ENCODE measurements around the gene KIAA1614.

KIAA1614 gene

GRCh38 chr1:180946056-180946455 is 33.4 kb downstream of the KIAA1614 start:
- Histone ChIP-seq H3K27ac (ENCODE audit: low read depth, low read length) (no peak overlapping the region), H3K4me1 (ENCODE audit: control insufficient read depth, insufficient read depth, low read length) (peaks cover 4% of the 10 kb centered on the region; the same call in 1 of the 2 replicates), H3K36me3 (ENCODE audit: control insufficient read depth, insufficient read depth, low read length) (peaks cover 10% of the 10 kb centered on the region), H3K9ac (ENCODE audit: low read depth, low read length) (no peak overlapping the region), H3K9me3 (ENCODE audit: control insufficient read depth, insufficient read depth, low read length) (no peaks in the 10 kb centered on the region), H3K27me3 (ENCODE audit: control insufficient read depth, insufficient read depth, low read length) (no peaks in the 10 kb centered on the region), H3K4me3 (ENCODE audit: low read depth, low read length) (no peak overlapping the region)

GRCh38 chr1:180946541-180947498 is 34.1 kb downstream of the KIAA1614 start:
- H3K27ac ChIP-seq (ENCODE audit: low read depth, low read length), result no peak overlapping the region
- no peaks in the 10 kb centered on the region for H3K9me3 ChIP-seq (ENCODE audit: control insufficient read depth, insufficient read depth, low read length)
- no peaks in the 10 kb centered on the region for H3K27me3 ChIP-seq (ENCODE audit: control insufficient read depth, insufficient read depth, low read length)
- H3K4me3 ChIP-seq (ENCODE audit: low read depth, low read length), result no peak overlapping the region
- H3K4me1 ChIP-seq (ENCODE audit: control insufficient read depth, insufficient read depth, low read length), result peaks cover 4% of the 10 kb centered on the region; the same call in 1 of the 2 replicates
- H3K36me3 ChIP-seq (ENCODE audit: control insufficient read depth, insufficient read depth, low read length), result peaks cover 10% of the 10 kb centered on the region
- H3K9ac ChIP-seq (ENCODE audit: low read depth, low read length), result no peak overlapping the region

GRCh38 chr1:180947499-180947885 is 34.8 kb downstream of the KIAA1614 start:
- no peaks in the 10 kb centered on the region for H3K27me3 ChIP-seq (ENCODE audit: control insufficient read depth, insufficient read depth, low read length)
- H3K9ac ChIP-seq (ENCODE audit: low read depth, low read length), result no peak overlapping the region
- H3K36me3 ChIP-seq (ENCODE audit: control insufficient read depth, insufficient read depth, low read length), result peaks cover 10% of the 10 kb centered on the region
- peaks cover under 1% of the 10 kb centered on the region; the same call in 1 of the 2 replicates for H3K4me1 ChIP-seq (ENCODE audit: control insufficient read depth, insufficient read depth, low read length)
- no peak overlapping the region for H3K27ac ChIP-seq (ENCODE audit: low read depth, low read length)
- H3K4me3 ChIP-seq (ENCODE audit: low read depth, low read length), result no peak overlapping the region
- H3K9me3 ChIP-seq (ENCODE audit: control insufficient read depth, insufficient read depth, low read length), result no peaks in the 10 kb centered on the region

DNA sequence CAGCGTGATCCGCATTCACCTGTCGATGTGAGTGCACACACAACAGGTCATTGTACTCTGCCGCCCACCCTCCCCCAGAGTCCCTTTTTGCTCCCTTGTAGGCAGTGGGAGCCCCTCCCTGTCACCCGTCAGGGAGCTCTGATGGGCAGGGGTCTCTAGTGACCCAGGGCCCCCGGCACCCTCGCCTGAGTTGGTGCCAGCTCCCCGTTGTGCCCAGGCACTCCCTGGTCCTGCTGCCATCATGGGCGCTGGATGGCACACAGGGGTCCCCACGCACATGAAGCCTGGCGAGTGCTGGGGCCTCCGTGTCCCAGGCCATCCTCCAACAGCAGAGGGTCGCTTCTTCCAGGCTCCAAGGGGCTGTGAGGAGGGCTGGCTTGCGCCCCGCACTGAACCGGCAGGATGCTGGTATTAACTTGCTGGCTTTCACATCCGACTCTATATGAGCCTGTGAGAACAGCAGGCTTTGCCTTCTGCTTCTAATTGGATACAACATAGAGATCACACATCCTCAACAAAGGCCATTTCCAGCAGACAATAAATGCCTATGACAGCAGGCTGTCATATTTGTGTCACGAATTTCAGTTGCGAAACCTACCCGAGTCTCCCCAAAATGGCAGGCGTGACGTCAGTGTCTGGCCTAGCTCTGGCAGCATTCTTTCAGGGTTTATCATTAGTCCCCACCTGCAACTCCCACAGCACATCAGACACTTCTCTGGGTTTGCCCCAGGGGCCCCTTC is 35.4 kb downstream of the KIAA1614 start:
- Histone ChIP-seq H3K4me3 (ENCODE audit: low read depth, low read length) (no peak overlapping the region), H3K9ac (ENCODE audit: low read depth, low read length) (no peak overlapping the region), H3K4me1 (ENCODE audit: control insufficient read depth, insufficient read depth, low read length) (no peaks in the 10 kb centered on the region), H3K9me3 (ENCODE audit: control insufficient read depth, insufficient read depth, low read length) (no peaks in the 10 kb centered on the region), H3K27ac (ENCODE audit: low read depth, low read length) (no peak overlapping the region), H3K27me3 (ENCODE audit: control insufficient read depth, insufficient read depth, low read length) (no peaks in the 10 kb centered on the region), H3K36me3 (ENCODE audit: control insufficient read depth, insufficient read depth, low read length) (peaks cover 10% of the 10 kb centered on the region)

GRCh38 chr1:180948641-180949615 is 36.2 kb downstream of the KIAA1614 start:
- peaks cover 10% of the 10 kb centered on the region for H3K36me3 ChIP-seq (ENCODE audit: control insufficient read depth, insufficient read depth, low read length)
- H3K9ac ChIP-seq (ENCODE audit: low read depth, low read length), result no peak overlapping the region
- no peak overlapping the region for H3K27ac ChIP-seq (ENCODE audit: low read depth, low read length)
- no peaks in the 10 kb centered on the region for H3K9me3 ChIP-seq (ENCODE audit: control insufficient read depth, insufficient read depth, low read length)
- H3K4me1 ChIP-seq (ENCODE audit: control insufficient read depth, insufficient read depth, low read length), result no peaks in the 10 kb centered on the region
- no peak overlapping the region for H3K4me3 ChIP-seq (ENCODE audit: low read depth, low read length)
- no peaks in the 10 kb centered on the region for H3K27me3 ChIP-seq (ENCODE audit: control insufficient read depth, insufficient read depth, low read length)

GRCh38 chr1:180949616-180950000 is 36.9 kb downstream of the KIAA1614 start:
- Histone ChIP-seq H3K27me3 (ENCODE audit: control insufficient read depth, insufficient read depth, low read length) (no peaks in the 10 kb centered on the region), H3K9ac (ENCODE audit: low read depth, low read length) (no peak overlapping the region), H3K9me3 (ENCODE audit: control insufficient read depth, insufficient read depth, low read length) (no peaks in the 10 kb centered on the region), H3K4me3 (ENCODE audit: low read depth, low read length) (no peak overlapping the region), H3K4me1 (ENCODE audit: control insufficient read depth, insufficient read depth, low read length) (no peaks in the 10 kb centered on the region), H3K36me3 (ENCODE audit: control insufficient read depth, insufficient read depth, low read length) (peaks cover 10% of the 10 kb centered on the region), H3K27ac (ENCODE audit: low read depth, low read length) (no peak overlapping the region)

GRCh38 chr1:180950321-180950720 is 37.6 kb downstream of the KIAA1614 start:
- no peak overlapping the region for H3K4me3 ChIP-seq (ENCODE audit: low read depth, low read length)
- no peaks in the 10 kb centered on the region for H3K4me1 ChIP-seq (ENCODE audit: control insufficient read depth, insufficient read depth, low read length)
- H3K9ac ChIP-seq (ENCODE audit: low read depth, low read length), result no peak overlapping the region
- H3K9me3 ChIP-seq (ENCODE audit: control insufficient read depth, insufficient read depth, low read length), result no peaks in the 10 kb centered on the region
- H3K27ac ChIP-seq (ENCODE audit: low read depth, low read length), result no peak overlapping the region
- H3K36me3 ChIP-seq (ENCODE audit: control insufficient read depth, insufficient read depth, low read length), result peaks cover 10% of the 10 kb centered on the region
- no peaks in the 10 kb centered on the region for H3K27me3 ChIP-seq (ENCODE audit: control insufficient read depth, insufficient read depth, low read length)

DNA sequence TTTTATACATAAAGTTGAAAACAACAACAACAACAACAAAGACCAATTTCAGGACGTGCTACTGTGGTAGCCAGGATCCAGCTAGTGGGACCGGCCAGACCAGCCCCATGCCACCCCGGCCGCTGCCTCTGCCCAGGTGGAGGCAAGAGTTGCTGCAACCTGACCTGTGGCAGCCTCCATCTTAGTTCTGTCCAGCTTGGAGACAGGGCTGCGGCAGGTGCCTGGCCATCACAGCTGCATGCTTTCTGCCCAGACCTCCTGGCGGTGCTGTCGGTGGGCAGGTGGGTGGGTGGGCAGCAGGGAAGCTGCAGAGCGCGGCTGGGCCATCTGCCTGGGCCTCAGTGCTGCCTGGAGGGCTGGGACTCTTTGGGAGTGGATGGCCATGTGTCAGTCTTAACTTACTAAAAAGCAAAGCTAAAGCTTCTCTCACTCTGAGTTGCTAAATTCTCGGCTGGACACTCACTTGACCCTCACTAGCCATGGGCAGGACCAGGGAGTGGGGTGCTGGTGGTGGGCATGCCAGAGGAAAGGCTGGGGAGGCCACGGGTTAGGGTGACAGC is 38.6 kb downstream of the KIAA1614 start:
- Histone ChIP-seq H3K27ac (ENCODE audit: low read depth, low read length) (no peak overlapping the region), H3K4me3 (ENCODE audit: low read depth, low read length) (no peak overlapping the region), H3K27me3 (ENCODE audit: control insufficient read depth, insufficient read depth, low read length) (no peaks in the 10 kb centered on the region), H3K36me3 (ENCODE audit: control insufficient read depth, insufficient read depth, low read length) (peaks cover 10% of the 10 kb centered on the region), H3K4me1 (ENCODE audit: control insufficient read depth, insufficient read depth, low read length) (no peaks in the 10 kb centered on the region), H3K9me3 (ENCODE audit: control insufficient read depth, insufficient read depth, low read length) (no peaks in the 10 kb centered on the region), H3K9ac (ENCODE audit: low read depth, low read length) (no peak overlapping the region)

DNA sequence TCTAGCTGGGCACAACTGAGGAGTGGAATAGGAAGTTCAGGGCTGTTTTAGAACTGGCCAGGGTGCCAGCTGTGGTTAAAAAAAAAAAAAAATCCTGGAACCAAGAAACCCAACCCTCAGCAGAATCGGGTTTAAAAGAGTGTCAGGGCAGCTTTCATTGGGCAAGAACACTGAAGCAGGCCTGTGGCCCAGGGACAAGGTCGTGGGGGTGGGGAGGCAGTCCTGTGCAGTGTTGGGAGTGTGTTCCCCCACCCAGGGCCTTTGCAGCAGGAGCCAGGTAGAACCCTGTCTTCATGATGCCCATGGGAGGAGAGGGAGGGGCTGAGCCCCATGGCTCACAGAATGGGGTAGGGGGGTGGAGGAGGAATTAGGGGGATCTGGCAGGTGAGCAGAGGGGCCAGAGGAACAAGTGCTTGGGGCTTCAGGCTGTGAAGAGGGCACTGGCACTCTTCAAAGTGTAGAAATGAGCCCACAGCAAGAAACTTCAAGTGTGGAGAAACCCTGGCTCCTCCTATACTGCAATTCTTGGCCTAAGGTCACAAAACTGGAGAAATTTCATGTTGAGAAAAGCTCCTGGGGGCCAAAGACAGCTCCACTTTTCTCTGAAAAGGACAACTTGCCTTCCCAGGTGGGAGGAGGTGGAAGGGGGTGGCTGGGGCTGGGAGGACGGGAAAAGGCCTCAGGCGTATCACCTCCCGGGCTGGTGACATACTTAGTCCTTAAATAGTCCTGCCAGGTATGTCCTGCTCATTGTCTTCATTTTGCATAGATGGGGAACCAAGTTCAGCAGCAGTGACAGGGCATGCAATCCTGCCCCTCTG is 39.3 kb downstream of the KIAA1614 start:
- peaks cover 12% of the 10 kb centered on the region for H3K36me3 ChIP-seq (ENCODE audit: control insufficient read depth, insufficient read depth, low read length)
- no peak overlapping the region for H3K4me3 ChIP-seq (ENCODE audit: low read depth, low read length)
- H3K4me1 ChIP-seq (ENCODE audit: control insufficient read depth, insufficient read depth, low read length), result no peaks in the 10 kb centered on the region
- H3K9me3 ChIP-seq (ENCODE audit: control insufficient read depth, insufficient read depth, low read length), result no peaks in the 10 kb centered on the region
- H3K27ac ChIP-seq (ENCODE audit: low read depth, low read length), result no peak overlapping the region
- no peak overlapping the region for H3K9ac ChIP-seq (ENCODE audit: low read depth, low read length)
- no peaks in the 10 kb centered on the region for H3K27me3 ChIP-seq (ENCODE audit: control insufficient read depth, insufficient read depth, low read length)

GRCh38 chr1:180952657-180953013 is 39.9 kb downstream of the KIAA1614 start:
- Histone ChIP-seq H3K27me3 (ENCODE audit: control insufficient read depth, insufficient read depth, low read length) (no peaks in the 10 kb centered on the region), H3K27ac (ENCODE audit: low read depth, low read length) (no peak overlapping the region), H3K9me3 (ENCODE audit: control insufficient read depth, insufficient read depth, low read length) (no peaks in the 10 kb centered on the region), H3K4me1 (ENCODE audit: control insufficient read depth, insufficient read depth, low read length) (no peaks in the 10 kb centered on the region), H3K9ac (ENCODE audit: low read depth, low read length) (no peak overlapping the region), H3K4me3 (ENCODE audit: low read depth, low read length) (no peak overlapping the region), H3K36me3 (ENCODE audit: control insufficient read depth, insufficient read depth, low read length) (peaks cover 14% of the 10 kb centered on the region)
